Mammary epithelial cell (primary cell): Measurements from ENCODE around the gene GNB4.

Experiments
- CTCF ChIP-seq, 2 donors: IDR thresholded peaks in 1 of 2; conservative IDR thresholded peaks in 1 of 2; 2 replicates each; pipeline ENCODE4 v1.5.1; 2011 to 2012; ENCODE audit warnings: inconsistent platforms in 2 of 2, low read length in 2 of 2, mild to moderate bottlenecking in 2 of 2, control low read depth in 1 of 2, low read depth in 1 of 2; ENCODE audit not compliant: insufficient read depth in 1 of 2; ENCODE audit errors: extremely low read depth in 1 of 2
- EZH2 ChIP-seq: IDR thresholded peaks from 2 replicates; pipeline ENCODE4 v1.6.1; 2012; ENCODE audit warnings: low read length, inconsistent platforms, borderline replicate concordance

DNA sequence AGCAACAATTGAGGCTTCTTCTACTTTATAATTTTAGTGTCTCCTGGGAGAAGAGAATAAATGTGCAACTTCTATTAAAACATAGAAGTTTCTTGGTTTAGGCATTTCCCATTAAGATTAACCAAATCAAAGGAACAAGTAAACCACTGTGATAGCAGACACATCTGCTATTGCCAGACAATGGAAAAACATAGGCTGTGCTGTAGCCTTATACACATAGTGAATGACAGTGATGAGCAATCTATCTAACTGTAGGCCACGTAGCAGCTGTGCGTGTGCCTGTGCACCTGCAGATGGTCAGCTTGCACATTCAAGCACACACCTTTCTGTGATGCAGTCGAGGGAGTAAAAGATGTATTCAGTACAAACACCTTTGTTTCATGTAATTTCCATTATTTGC lies 32.7 kb downstream of the GNB4 start:
- TF ChIP-seq CTCF (conservative IDR thresholded peaks at IDR 0.05 in 1 of 2, IDR thresholded peaks at IDR 0.05 in 1 of 2; ENCODE audit: extremely low read depth in 1 of 2, insufficient read depth in 1 of 2, low read depth in 1 of 2, low read length in 2 of 2) (no peak), EZH2 (no peak)
